Aorta (tissue), 5 donors: ENCODE data around the gene CKMT2. TPM values are rescaled to one million over a fixed set of nuclear protein-coding genes. Genes with fewer than 3 reads are reported as not detected.
"Not testable (repeated sequence)": the region's sequence is repeated elsewhere in the genome, so short reads cannot be mapped to it uniquely, and the experiment has no call there.

Experiments
- ATAC-seq: fragments of 200-7000 bp; cut with Tn5 transposase; one replicate; pipeline ENCODE4 v1.9.1; 2022; ENCODE audit warnings: moderate library complexity; ENCODE audit not compliant: low FRiP score
- DNase-seq, 2 donors: peaks; one replicate each; pipeline ENCODE4 v3.0.0-alpha.2; 2020
- H3K27ac ChIP-seq, 2 donors: one replicate each; pipeline ENCODE4 v1.5.1; 2013; ENCODE audit warnings: low read length in 2 of 2, mild to moderate bottlenecking in 2 of 2, moderate library complexity in 2 of 2, control low read depth in 1 of 2, inconsistent platforms in 1 of 2, low read depth in 1 of 2
- H3K27me3 ChIP-seq, 2 donors: one replicate each; pipeline ENCODE4 v1.6.1; 2013; ENCODE audit warnings: control low read depth in 1 of 2, low read length in 1 of 2, mild to moderate bottlenecking in 1 of 2, moderate library complexity in 1 of 2; ENCODE audit not compliant: insufficient read depth in 2 of 2, control insufficient read depth in 1 of 2
- H3K36me3 ChIP-seq, 2 donors: one replicate each; pipeline ENCODE4 v1.6.1; 2013; ENCODE audit warnings: control low read depth in 1 of 2, low read length in 1 of 2, mild to moderate bottlenecking in 1 of 2; ENCODE audit not compliant: insufficient read depth in 2 of 2, control insufficient read depth in 1 of 2
- H3K4me1 ChIP-seq, 2 donors: one replicate each; pipeline ENCODE4 v1.6.1; 2013; ENCODE audit warnings: low read length in 2 of 2, control low read depth in 1 of 2, mild to moderate bottlenecking in 1 of 2, moderate library complexity in 1 of 2; ENCODE audit not compliant: insufficient read depth in 2 of 2, control insufficient read depth in 1 of 2
- H3K4me3 ChIP-seq, 2 donors: one replicate each; pipeline ENCODE4 v1.5.1; 2013; ENCODE audit warnings: low read length in 2 of 2, control low read depth in 1 of 2, mild to moderate bottlenecking in 1 of 2
- H3K9me3 ChIP-seq: one replicate; pipeline ENCODE4 v1.6.1; 2013; ENCODE audit warnings: mild to moderate bottlenecking, low read length; ENCODE audit not compliant: control insufficient read depth
- WGBS, 2 donors: extraction: QIAGEN DNeasy Blood & Tissue Kit; methylation state at CpG; one replicate each; pipeline ENCODE4 v1.1.7; 2013; 5-methylcytosine and 5-hydroxymethylcytosine counted together
- intact Hi-C, 2 donors: fragments of 100-400 bp; cut with DNase I; formaldehyde crosslinking; loops; one replicate each; pipeline versions ENCODE4 v1.14.2 to v1.15.0; 2022
- polyA plus RNA-seq, 2 donors: library from polyadenylated mRNA; stranded (reverse); fragments of 200-250 nt; gene quantifications; one replicate each; pipeline ENCODE4 v1.2.3, GENCODE V29; 2013
- total RNA-seq, 2 donors: library from RNA; stranded (reverse); fragmentation: NEBNext Ultra II Directional; extraction: Animal tissue kit (Norgen Biotek cat#: 25700); gene quantifications; one replicate each; pipeline ENCODE4 v1.2.1, GENCODE V29; 2021
- donor health status: healthy with polysubstance abuse.
- donor health status: Bipolar disorder and iron deficiency.
- donor health status: DM: no; HTN: no; CAD: no.
- donor health status: DM: no; HTN: no; CAD: no.
- donor health status: DM: yes; HTN: yes; CAD: no.

CKMT2 gene
- total and polyA plus RNA-seq, 4 donors, result 5.4 to 29.3 (median 14.9) TPM

DNA sequence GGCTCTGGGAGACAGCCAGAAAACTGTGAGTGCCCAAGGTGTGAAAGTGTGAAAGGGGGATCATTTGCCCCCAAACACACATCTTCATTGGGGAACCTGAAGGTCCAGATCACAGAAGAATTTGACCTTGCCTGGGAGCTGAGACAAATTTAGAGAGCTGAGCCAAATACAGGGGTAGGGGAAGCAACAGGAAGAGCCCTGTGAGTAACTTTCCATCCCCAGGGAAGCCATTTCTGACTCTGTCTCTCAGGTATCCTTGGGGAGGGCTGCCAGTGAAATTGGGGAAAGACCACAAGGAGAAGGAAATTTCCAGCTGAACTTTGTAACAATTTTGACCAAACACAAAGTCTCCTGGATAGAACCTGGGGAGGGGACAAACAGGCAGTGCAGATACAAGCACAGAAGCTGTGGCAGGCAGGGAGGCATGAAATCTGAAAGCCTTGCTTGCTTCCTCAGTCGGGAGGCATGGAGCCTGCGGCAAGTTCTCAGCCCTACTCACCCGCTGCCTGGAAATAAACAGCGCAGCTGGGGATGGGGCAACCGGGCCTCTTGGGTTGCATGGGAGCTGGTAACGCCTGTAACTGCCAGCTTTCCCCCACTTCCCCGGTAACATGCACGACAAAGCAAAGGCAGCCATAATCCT is 36.8 kb downstream of the CKMT2 start:
- whole genome bisulfite sequencing, 2 donors, result 93 to 94% methylated on average over 8 of the region's 8 CpGs
- H3K9me3 ChIP-seq, result peaks cover 3% of the 10 kb centered on the region
- no peaks in the 10 kb centered on the region for H3K4me1 ChIP-seq
- peaks cover 2 to 7% of the 10 kb centered on the region in 2 donors for H3K36me3 ChIP-seq
- DNase-seq (no peak), ATAC-seq (no peak)
- H3K4me3 ChIP-seq, result no peak overlapping the region
- no peak overlapping the region for H3K27ac ChIP-seq
- intact Hi-C loops, result no loop called here
- H3K27me3 ChIP-seq, result no peaks in the 10 kb centered on the region

DNA sequence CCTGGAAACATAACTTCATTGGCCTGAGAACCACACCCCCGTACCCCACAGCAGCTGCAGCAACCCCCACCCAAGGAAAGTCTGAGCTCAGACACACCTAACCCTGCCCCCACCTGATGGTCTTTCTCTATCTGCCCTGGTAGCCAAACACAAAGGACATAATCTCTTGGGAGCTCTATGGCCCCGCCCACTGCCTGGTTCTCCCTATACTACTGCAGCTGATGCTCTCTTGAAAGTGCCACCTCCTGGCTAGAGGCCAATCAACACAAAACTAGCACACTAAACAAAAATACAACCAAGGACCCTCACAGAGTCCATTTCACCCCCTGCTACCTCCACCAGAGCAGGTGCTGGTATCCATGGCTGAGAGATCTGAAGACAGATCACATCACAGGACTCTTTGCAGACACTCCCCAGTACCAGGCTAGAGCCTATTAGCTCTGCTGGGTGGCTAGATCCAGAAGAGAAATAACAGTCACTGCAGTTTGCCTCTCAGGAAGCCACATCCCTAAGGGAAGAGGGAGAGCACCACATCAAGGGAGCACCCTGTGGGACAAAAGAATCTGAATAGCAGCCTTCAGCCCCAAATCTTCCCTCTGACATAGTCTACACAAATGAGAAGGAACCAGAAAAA is 37.4 kb downstream of the CKMT2 start:
- H3K27me3 ChIP-seq, DNase-seq, ATAC-seq, H3K9me3 ChIP-seq, intact Hi-C loops, H3K27ac ChIP-seq, H3K36me3 ChIP-seq, H3K4me3 ChIP-seq, H3K4me1 ChIP-seq: not testable (repeated sequence)
- WGBS, 2 donors, result 94 to 96% methylated on average over 2 of the region's 2 CpGs

DNA sequence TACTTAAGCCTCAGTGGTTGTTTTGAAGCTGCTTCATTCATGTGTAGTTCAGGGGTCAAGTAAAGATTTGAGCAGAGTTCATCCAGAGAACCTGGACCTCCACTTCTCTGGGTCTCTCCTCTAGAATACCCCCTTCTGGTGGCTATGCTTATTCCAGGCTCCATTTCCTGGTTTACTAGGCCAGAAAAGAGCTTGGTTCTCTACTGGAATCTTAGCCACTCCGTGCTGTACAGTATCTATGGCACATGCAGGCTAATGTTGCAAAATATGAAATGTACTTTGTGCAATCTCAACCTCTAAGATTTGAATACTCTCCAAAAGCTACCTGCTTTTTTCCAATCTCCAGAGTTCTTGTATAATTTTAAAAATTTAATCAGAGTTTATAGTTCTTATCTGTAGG is 50.9 kb downstream of the CKMT2 start:
- DNase-seq (no peak), ATAC-seq (no peak)
- Histone ChIP-seq H3K9me3 (no peaks in the 10 kb centered on the region), H3K4me1 (no peaks in the 10 kb centered on the region), H3K4me3 (no peak overlapping the region), H3K27me3 (no peaks in the 10 kb centered on the region), H3K27ac (no peak overlapping the region), H3K36me3 (no peaks in the 10 kb centered on the region)
- 82 to 95% methylated on average over 1 of the region's 1 CpG for WGBS, 2 donors
- intact Hi-C loops, result no loop called here

DNA sequence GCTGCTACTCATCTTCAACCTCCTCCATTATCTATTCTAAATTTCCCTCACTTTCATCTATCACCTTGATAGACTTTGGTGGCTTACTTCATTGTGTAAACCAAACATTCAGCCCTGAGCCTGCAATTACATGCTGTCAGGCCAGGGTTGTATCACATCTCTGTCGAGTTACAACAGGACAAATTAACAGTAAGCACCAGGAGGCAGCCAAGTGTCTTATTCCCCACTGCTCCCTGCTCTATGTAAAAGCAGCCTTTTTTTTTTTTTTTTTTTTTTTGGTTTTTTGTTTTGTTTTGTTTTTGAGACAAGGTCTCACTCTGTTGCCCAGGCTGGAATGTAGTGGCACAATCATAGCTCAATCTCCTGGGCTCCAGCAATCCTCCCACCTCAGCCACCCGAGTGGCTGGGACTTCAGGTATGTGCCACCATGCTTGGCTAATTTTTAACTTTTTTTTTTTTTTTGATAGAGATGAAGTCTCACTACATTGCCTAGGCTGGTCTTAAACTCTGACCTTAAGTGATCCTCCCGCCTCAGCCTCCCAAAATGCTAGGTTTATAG is 53.0 kb downstream of the CKMT2 start:
- intact Hi-C loops, result no loop called here
- Histone ChIP-seq H3K27me3 (no peaks in the 10 kb centered on the region), H3K36me3 (no peaks in the 10 kb centered on the region), H3K27ac (no peak overlapping the region), H3K4me1 (no peaks in the 10 kb centered on the region), H3K9me3 (no peaks in the 10 kb centered on the region), H3K4me3 (no peak overlapping the region)
- 58 to 69% methylated on average over 3 of the region's 3 CpGs for WGBS, 2 donors
- ATAC-seq, result no peak
- DNase-seq, result no peak

- H3K27me3 ChIP-seq, result no peaks in the 10 kb centered on the region
- intact Hi-C loops, result no loop called here
- no peaks in the 10 kb centered on the region for H3K36me3 ChIP-seq
- H3K9me3 ChIP-seq, result peaks cover 2% of the 10 kb centered on the region
- WGBS, 2 donors, result 87 to 89% methylated on average over 4 of the region's 4 CpGs
- H3K4me1 ChIP-seq, result no peaks in the 10 kb centered on the region
- H3K27ac ChIP-seq, result no peak overlapping the region
- no peak for DNase-seq
- no peak for ATAC-seq
- no peak overlapping the region for H3K4me3 ChIP-seq
Observed at GRCh38 chr5:81288021-81288433, 54.9 kb downstream of the CKMT2 start.

DNA sequence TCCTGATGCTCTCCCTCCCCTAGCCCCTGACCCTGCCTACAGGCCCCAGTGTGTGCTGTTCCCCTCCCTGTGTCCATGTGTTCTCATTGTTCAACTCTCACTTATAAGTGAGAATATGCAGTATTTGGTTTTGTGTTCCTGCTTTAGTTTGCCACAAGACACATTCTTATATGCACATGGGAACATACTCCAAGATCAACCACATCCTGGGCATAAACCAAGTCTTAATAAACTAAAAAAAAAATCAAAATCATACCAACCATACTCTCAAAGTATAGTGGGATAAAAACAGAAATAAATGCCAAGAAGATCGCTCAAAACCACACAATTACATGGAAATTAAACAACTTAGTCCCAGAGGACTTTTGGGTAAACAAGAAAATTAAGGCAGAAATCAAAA is 57.0 kb downstream of the CKMT2 start:
- no peaks in the 10 kb centered on the region for H3K27me3 ChIP-seq
- intact Hi-C loops, result no loop called here
- 14 to 32% methylated on average over 1 of the region's 1 CpG for WGBS, 2 donors

DNA sequence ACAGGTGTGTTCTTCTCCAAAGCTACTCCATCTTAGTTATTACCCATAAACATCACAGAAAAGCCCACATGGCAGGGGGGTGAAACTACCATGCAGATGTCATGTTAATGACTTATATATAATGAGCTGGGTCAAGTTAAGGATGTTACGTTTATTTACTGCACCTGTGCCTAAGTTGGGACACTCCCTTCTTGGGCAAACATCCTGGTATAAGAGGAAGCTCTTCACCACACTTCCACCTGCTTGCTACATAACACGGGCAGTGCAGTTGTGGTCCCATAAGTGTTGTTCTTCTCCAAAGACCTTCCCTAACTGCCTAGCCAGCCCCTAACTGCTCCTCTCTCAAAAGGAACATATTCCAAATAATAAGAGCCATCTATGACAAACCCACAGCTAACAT is 59.0 kb downstream of the CKMT2 start:
- Histone ChIP-seq H3K4me1 (no peaks in the 10 kb centered on the region), H3K27me3 (no peaks in the 10 kb centered on the region), H3K4me3 (no peak overlapping the region), H3K36me3 (no peaks in the 10 kb centered on the region), H3K27ac (no peak overlapping the region), H3K9me3 (peaks cover 2% of the 10 kb centered on the region)
- DNase-seq, result no peak
- 98 to 100% methylated on average over 2 of the region's 2 CpGs for WGBS, 2 donors
- intact Hi-C loops, result no loop called here
- no peak for ATAC-seq

More for the DNA sequence above, 57.0 kb downstream of the CKMT2 start:
- no peak overlapping the region for H3K4me3 ChIP-seq
- ATAC-seq, result no peak
- H3K9me3 ChIP-seq, result peaks cover 2% of the 10 kb centered on the region
- DNase-seq, result no peak
- H3K36me3 ChIP-seq, result no peaks in the 10 kb centered on the region
- no peak overlapping the region for H3K27ac ChIP-seq
- no peaks in the 10 kb centered on the region for H3K4me1 ChIP-seq

- intact Hi-C loops, H3K27me3 ChIP-seq, H3K4me3 ChIP-seq, DNase-seq, H3K9me3 ChIP-seq, H3K27ac ChIP-seq, ATAC-seq, H3K36me3 ChIP-seq, H3K4me1 ChIP-seq: not testable (repeated sequence)
- WGBS, 2 donors, result 94 to 99% methylated on average over 5 of the region's 5 CpGs
Observed at GRCh38 chr5:81294021-81294420, 60.9 kb downstream of the CKMT2 start.

DNA sequence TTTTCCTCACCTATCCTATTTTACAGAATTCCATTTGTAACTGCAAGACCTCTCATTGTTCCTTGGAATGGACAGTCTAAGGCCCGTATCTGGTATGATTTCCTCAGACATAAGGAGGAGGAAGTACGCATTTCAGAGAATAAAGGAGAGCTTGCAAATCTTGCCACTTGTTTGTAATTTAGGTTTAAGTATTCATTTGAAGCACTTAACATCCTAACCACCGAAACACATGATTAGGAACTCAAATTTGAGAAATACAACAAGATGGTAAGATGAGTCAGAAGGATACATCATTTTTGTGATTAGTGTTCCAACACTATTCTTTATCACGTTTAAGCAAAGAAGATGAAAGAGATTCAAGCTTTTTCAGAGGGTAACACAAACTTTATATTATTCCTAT is 64.4 kb downstream of the CKMT2 start:
- intact Hi-C loops, result no loop called here
- ATAC-seq, result no peak
- DNase-seq, result no peak
- no peak overlapping the region for H3K4me3 ChIP-seq
- WGBS, 2 donors, result 84 to 88% methylated on average over 4 of the region's 4 CpGs
- peaks cover 0 to 3% of the 10 kb centered on the region in 2 donors for H3K4me1 ChIP-seq
- no peaks in the 10 kb centered on the region for H3K9me3 ChIP-seq
- no peaks in the 10 kb centered on the region for H3K27me3 ChIP-seq
- H3K36me3 ChIP-seq, result no peaks in the 10 kb centered on the region
- H3K27ac ChIP-seq, result no peak overlapping the region
